SK-N-SH (cell line): ENCODE data around the gene ESRRA. TPM values are rescaled to one million over a fixed set of nuclear protein-coding genes. Genes with fewer than 3 reads are reported as not detected.

Experiments used
- CTCF ChIA-PET: fragments of 300-600, 350-600 bp; formaldehyde crosslinking; extraction: SDS; loops from one replicate; lab custom pipeline; 2021; lab: Yijun Ruan, JAX
- POLR2A ChIA-PET: fragments of 350-600 bp; sonication (Branson Sonifier 250); formaldehyde crosslinking; extraction: SDS; loops from one replicate; lab custom pipeline; 2020; ENCODE audit warnings: antibody characterized with exemption, inconsistent platforms; lab: Yijun Ruan, JAX
- DNase-seq: peaks from one replicate; pipeline ENCODE4 v3.0.0; 2012
- H2AFZ ChIP-seq: fragments of 200-600 bp; sonication (generic); 2 replicates; pipeline ENCODE4 v1.8.1; 2016; ENCODE audit warnings: antibody characterized with exemption, mild to moderate bottlenecking, low read depth
- H3F3A ChIP-seq: fragments of 200-600 bp; sonication (generic); replicated peaks from 2 replicates; pipeline ENCODE3; 2016; ENCODE audit warnings: antibody characterized with exemption, mild to moderate bottlenecking; ENCODE audit not compliant: insufficient read depth
- H3K27ac ChIP-seq, 2 experiments: fragments of 200-500 bp in 1 of 2; fragments of 200-600 bp in 1 of 2; sonication (Bioruptor generic) in 1 of 2; sonication (generic), shearing (Covaris generic) in 1 of 2; 2 replicates each; pipeline versions ENCODE4 v1.5.1 to v1.6.1; 2014 to 2016; ENCODE audit warnings: low read depth in 2 of 2, inconsistent platforms in 1 of 2, low read length in 1 of 2, mild to moderate bottlenecking in 1 of 2, mixed read lengths in 1 of 2
- H3K27me3 ChIP-seq: fragments of 200-600 bp; sonication (generic), shearing (Covaris generic); 2 replicates; pipeline ENCODE4 v1.6.1; 2016; ENCODE audit warnings: mixed run types; ENCODE audit not compliant: insufficient read depth
- H3K36me3 ChIP-seq, 2 experiments: fragments of 200-500 bp in 1 of 2; fragments of 200-600 bp in 1 of 2; sonication (Bioruptor generic) in 1 of 2; sonication (generic) in 1 of 2; replicated peaks in 1 of 2; 2 replicates each; pipeline versions ENCODE3 to v1.5.1; 2014 to 2016; ENCODE audit warnings: low read length in 1 of 2, mild to moderate bottlenecking in 1 of 2; ENCODE audit not compliant: insufficient read depth in 2 of 2, control insufficient read depth in 1 of 2
- H3K4me1 ChIP-seq, 2 experiments: fragments of 200-500 bp in 1 of 2; fragments of 200-600 bp in 1 of 2; sonication (Bioruptor generic) in 1 of 2; sonication (generic), shearing (Covaris generic) in 1 of 2; 2 replicates each; pipeline versions ENCODE4 v1.5.1 to v1.6.1; 2014 to 2016; ENCODE audit warnings: low read depth in 1 of 2, low read length in 1 of 2, mixed run types in 1 of 2; ENCODE audit not compliant: insufficient read depth in 2 of 2, control insufficient read depth in 1 of 2
- H3K4me2 ChIP-seq: fragments of 200-600 bp; sonication (generic), shearing (Covaris generic); 2 replicates; pipeline ENCODE4 v1.6.1; 2017; ENCODE audit warnings: mixed run types
- H3K4me3 ChIP-seq, 2 experiments: fragments of 200-500 bp in 1 of 2; fragments of 200-600 bp in 1 of 2; sonication (Bioruptor generic) in 1 of 2; sonication (generic), shearing (Covaris generic) in 1 of 2; 2 replicates each; pipeline versions ENCODE4 v1.5.1 to v1.8.1; 2014 to 2016; ENCODE audit warnings: low read depth in 2 of 2, inconsistent platforms in 1 of 2, low read length in 1 of 2, mild to moderate bottlenecking in 1 of 2, mixed read lengths in 1 of 2, moderate library complexity in 1 of 2
- H3K79me2 ChIP-seq: fragments of 200-600 bp; sonication (generic); 2 replicates; pipeline ENCODE4 v1.8.1; 2017; ENCODE audit warnings: mild to moderate bottlenecking; ENCODE audit not compliant: insufficient read depth
- H3K9ac ChIP-seq: fragments of 200-600 bp; sonication (generic); 2 replicates; pipeline ENCODE4 v1.6.1; 2017; ENCODE audit warnings: mixed run types
- H3K9me2 ChIP-seq: fragments of 200-600 bp; sonication (generic); 2 replicates; pipeline ENCODE4 v1.6.1; 2017; ENCODE audit warnings: mixed run types
- H3K9me3 ChIP-seq: fragments of 200-600 bp; sonication (generic); 2 replicates; pipeline ENCODE4 v1.6.1; 2017; ENCODE audit warnings: mixed run types, mild to moderate bottlenecking, moderate library complexity
- H4K20me1 ChIP-seq: fragments of 200-600 bp; sonication (generic); 2 replicates; pipeline ENCODE4 v1.6.1; 2017; ENCODE audit warnings: mild to moderate bottlenecking, mixed run types; ENCODE audit not compliant: insufficient read depth
- CTCF ChIP-seq: fragments of 200-600 bp; sonication (generic); IDR thresholded peaks from 2 replicates; pipeline ENCODE4 v1.6.1; 2017; ENCODE audit warnings: antibody characterized with exemption, mild to moderate bottlenecking, moderate library complexity
- ELF1 ChIP-seq: IDR thresholded peaks from 2 replicates; pipeline ENCODE4 v1.4.0; 2012
- EZH2phosphoT487 ChIP-seq: fragments of 200-600 bp; sonication (generic); IDR thresholded peaks from 2 replicates; pipeline ENCODE4 v1.6.1; 2017; ENCODE audit warnings: low read depth, mixed run types, mild to moderate bottlenecking, antibody characterized with exemption, moderate library complexity, borderline replicate concordance
- FOSL2 ChIP-seq: IDR thresholded peaks from 2 replicates; pipeline ENCODE4 v1.4.0; 2012; ENCODE audit warnings: low read depth, mild to moderate bottlenecking, moderate library complexity, borderline replicate concordance
- FOXJ3 ChIP-seq: sonication (generic); formaldehyde crosslinking; IDR thresholded peaks from 2 replicates; pipeline ENCODE4 v1.5.1; 2020; ENCODE audit warnings: mild to moderate bottlenecking, missing genetic modification reagents
- FOXM1 ChIP-seq: IDR thresholded peaks from 2 replicates; pipeline ENCODE4 v1.4.0; 2012; ENCODE audit warnings: low read depth, mild to moderate bottlenecking
- GABPA ChIP-seq: IDR thresholded peaks from 2 replicates; pipeline ENCODE4 v1.4.0; 2012; ENCODE audit warnings: low read depth, mild to moderate bottlenecking
- GATA2 ChIP-seq: sonication (generic); formaldehyde crosslinking; IDR thresholded peaks from 2 replicates; pipeline ENCODE4 v1.5.0; 2020; ENCODE audit warnings: mild to moderate bottlenecking, missing genetic modification reagents
- MAX ChIP-seq: IDR thresholded peaks from 2 replicates; pipeline ENCODE4 v1.4.0; 2012; ENCODE audit warnings: low read depth
- MEF2A ChIP-seq: IDR thresholded peaks from 2 replicates; pipeline ENCODE4 v1.4.0; 2012; ENCODE audit warnings: low read depth, borderline replicate concordance
- NRF1 ChIP-seq: IDR thresholded peaks from 2 replicates; pipeline ENCODE4 v1.6.1; 2012; ENCODE audit warnings: low read depth, mild to moderate bottlenecking, low read length
- RAD21 ChIP-seq: IDR thresholded peaks from 2 replicates; pipeline ENCODE4 v1.6.1; 2012; ENCODE audit warnings: mild to moderate bottlenecking, low read length
- RCOR1 ChIP-seq: fragments of 150-350 bp; IDR thresholded peaks from 2 replicates; pipeline ENCODE4 v1.6.1; 2017; ENCODE audit warnings: antibody characterized with exemption, low read length
- REST ChIP-seq: IDR thresholded peaks from 2 replicates; pipeline ENCODE4 v1.6.1; 2012; ENCODE audit warnings: mild to moderate bottlenecking, low read depth, low read length, moderate library complexity
- SIN3A ChIP-seq: IDR thresholded peaks from 2 replicates; pipeline ENCODE4 v1.6.1; 2012; ENCODE audit warnings: low read depth, mild to moderate bottlenecking, low read length, moderate library complexity, borderline replicate concordance
- TEAD4 ChIP-seq: IDR thresholded peaks from 2 replicates; pipeline ENCODE4 v1.4.0; 2012; ENCODE audit warnings: mild to moderate bottlenecking, borderline replicate concordance; ENCODE audit not compliant: insufficient read depth
- USF1 ChIP-seq: IDR thresholded peaks from 2 replicates; pipeline ENCODE4 v1.4.0; 2012; ENCODE audit warnings: low read depth, borderline replicate concordance
- YY1 ChIP-seq: IDR thresholded peaks from 2 replicates; pipeline ENCODE4 v1.4.0; 2012; ENCODE audit warnings: low read depth, mild to moderate bottlenecking
- WGBS: methylation state at CpG from one replicate; pipeline ENCODE4 v1.1.6; 2017; ENCODE audit warnings: low lambda C conversion rate; 5-methylcytosine and 5-hydroxymethylcytosine counted together
- polyA plus RNA-seq, 3 experiments: library from polyadenylated mRNA; depleted of rRNA; stranded (reverse); fragments of >200 nt; gene quantifications; 2 replicates each; pipeline ENCODE4 v1.2.3, GENCODE V29; 2012

Gene ESRRA
- polyA plus RNA-seq, 1 of the 3 experiments (the other 2 are of a cell fraction), result 27.8 TPM

GRCh38 chr11:64361659-64362058 is 56.3 kb downstream of the ESRRA start:
- ChIA-PET CTCF (no interaction called here), POLR2A (no interaction called here)
- no peak for DNase-seq
- no peak overlapping the region for H3K9ac ChIP-seq
- H3K9me2 ChIP-seq, result no peaks in the 10 kb centered on the region
- no peaks in the 10 kb centered on the region for H3K9me3 ChIP-seq
- no peak overlapping the region for H3K4me2 ChIP-seq
- H3K36me3 ChIP-seq, result peaks cover 22 to 47% of the 10 kb centered on the region in 2 experiments
- H4K20me1 ChIP-seq, result 0 out of 2 replicates have a peak, but pooled peaks cover 5% of the 10 kb centered on the region
- 95% methylated on average over 10 of the region's 18 CpGs for WGBS
- H3K27ac ChIP-seq, result no peak overlapping the region
- H3K4me1 ChIP-seq, result peaks cover 21 to 22% of the 10 kb centered on the region in 2 experiments; a peak in 3 of 4 replicates
- no peak overlapping the region for H2AFZ ChIP-seq
- no peak overlapping the region for H3K4me3 ChIP-seq
- H3K27me3 ChIP-seq, result no peaks in the 10 kb centered on the region
- peaks cover 3% of the 10 kb centered on the region for H3F3A ChIP-seq
- TF ChIP-seq GABPA (no peak), TEAD4 (no peak), EZH2phosphoT487 (no peak), SIN3A (no peak), USF1 (no peak), YY1 (no peak), CTCF (no peak), GATA2 (CRISPR knock-in tag) (no peak), RAD21 (no peak)
- peaks cover 31% of the 10 kb centered on the region for H3K79me2 ChIP-seq

- no peak overlapping the region for H3K4me2 ChIP-seq
- H3K79me2 ChIP-seq, result peaks cover 31% of the 10 kb centered on the region
- ChIA-PET POLR2A (no interaction called here), CTCF (no interaction called here)
- 97% methylated on average over 10 of the region's 10 CpGs for WGBS
- H2AFZ ChIP-seq, result no peak overlapping the region
- H3K4me1 ChIP-seq, result peaks cover 21 to 22% of the 10 kb centered on the region in 2 experiments; a peak in 3 of 4 replicates
- H3K9me2 ChIP-seq, result no peaks in the 10 kb centered on the region
- H3F3A ChIP-seq, result peaks cover 3% of the 10 kb centered on the region
- no peak overlapping the region for H3K4me3 ChIP-seq
- TF ChIP-seq REST (no peak), NRF1 (no peak), ELF1 (no peak), RCOR1 (no peak), CTCF (no peak), MEF2A (no peak), YY1 (no peak), USF1 (no peak), MAX (no peak), FOSL2 (no peak), FOXM1 (no peak), FOXJ3 (CRISPR knock-in tag) (no peak), EZH2phosphoT487 (no peak)
- no peak overlapping the region for H3K9ac ChIP-seq
- no peaks in the 10 kb centered on the region for H3K27me3 ChIP-seq
- no peak overlapping the region for H3K27ac ChIP-seq
- no peak for DNase-seq
- no peaks in the 10 kb centered on the region for H3K9me3 ChIP-seq
- peaks cover 25 to 50% of the 10 kb centered on the region in 2 experiments for H3K36me3 ChIP-seq
- 0 out of 2 replicates have a peak, but pooled peaks cover 5% of the 10 kb centered on the region for H4K20me1 ChIP-seq
Measured at GRCh38 chr11:64362339-64362738, 57.0 kb downstream of the ESRRA start.
